Uterus (tissue), 4 donors: Measurements from ENCODE around the gene KCNH8. TPM values are rescaled to one million over a fixed set of nuclear protein-coding genes. Genes with fewer than 3 reads are reported as not detected.

Source experiments
- DNase-seq, 2 donors: peaks; one replicate each; pipeline ENCODE4 v3.0.0-alpha.2; 2019 to 2020
- H3K27ac ChIP-seq, 2 donors: fragments of 200-600 bp; sonication (generic); 1 replicate in 1 of 2; 2 replicates in 1 of 2; pipeline ENCODE4 v1.5.1; 2016 to 2018
- H3K27me3 ChIP-seq, 2 donors: fragments of 200-600 bp; sonication (generic); one replicate each; pipeline ENCODE4 v1.5.1; 2018 to 2019; ENCODE audit warnings: control low read depth in 1 of 2
- H3K36me3 ChIP-seq, 2 donors: fragments of 200-600 bp; sonication (generic); one replicate each; pipeline ENCODE4 v1.5.1; 2019; ENCODE audit warnings: control low read depth in 1 of 2
- H3K4me1 ChIP-seq, 2 donors: fragments of 200-600 bp; sonication (generic); one replicate each; pipeline ENCODE4 v1.5.1; 2018 to 2019; ENCODE audit warnings: control low read depth in 1 of 2
- H3K4me3 ChIP-seq, 2 donors: fragments of 200-600 bp; sonication (generic); 1 replicate in 1 of 2; 2 replicates in 1 of 2; pipeline ENCODE4 v1.5.1; 2018 to 2019; ENCODE audit warnings: mild to moderate bottlenecking in 1 of 2
- H3K9me3 ChIP-seq, 2 donors: fragments of 200-600 bp; sonication (generic); one replicate each; pipeline ENCODE4 v1.5.1; 2019; ENCODE audit warnings: control low read depth in 1 of 2
- CTCF ChIP-seq, 4 experiments: fragments of 200-600 bp in 2 of 4; fragments of 450-650 bp in 2 of 4; sonication (generic) in 2 of 4; IDR thresholded peaks; one replicate each; pipeline ENCODE4 v1.5.1; 2016 to 2019; ENCODE audit warnings: antibody characterized with exemption in 4 of 4, mild to moderate bottlenecking in 2 of 4, moderate library complexity in 1 of 4
- POLR2A ChIP-seq, 2 donors: fragments of 450-650 bp; IDR thresholded peaks; one replicate each; pipeline ENCODE4 v1.6.1; 2016; ENCODE audit warnings: antibody characterized with exemption in 2 of 2, mild to moderate bottlenecking in 1 of 2, moderate library complexity in 1 of 2
- intact Hi-C: fragments of 100-400 bp; cut with DNase I; formaldehyde crosslinking; loops from one replicate; pipeline ENCODE4 v1.15.1; 2023; ENCODE audit warnings: low total_unique reads
- total RNA-seq, 4 donors: library from RNA; depleted of rRNA in 3 of 4; stranded (reverse); fragments of >200 nt in 3 of 4; gene quantifications; one replicate each; pipeline versions ENCODE4 v1.1.0 to v1.2.4, GENCODE V29; 2014 to 2023
- donor health status: DM: yes; HTN: yes; CAD: no.

The KCNH8 gene
- total RNA-seq, 4 donors from 2014 or later: 0.26 to 1.5 (median 0.49) TPM; not detected in 1

- no peak for DNase-seq
- no peaks in the 10 kb centered on the region for H3K27me3 ChIP-seq
- no peaks in the 10 kb centered on the region for H3K9me3 ChIP-seq
- TF ChIP-seq POLR2A (IDR thresholded peaks at IDR 0.05): no peak
- TF ChIP-seq CTCF (IDR thresholded peaks at IDR 0.05): no peak
- no peak overlapping the region for H3K4me3 ChIP-seq
- H3K27ac ChIP-seq: no peak overlapping the region
- intact Hi-C loops: no loop called here
- no peaks in the 10 kb centered on the region for H3K4me1 ChIP-seq
- no peaks in the 10 kb centered on the region for H3K36me3 ChIP-seq
Observed at GRCh38 chr3:19487386-19487785, 339.1 kb downstream of the KCNH8 start.

DNA sequence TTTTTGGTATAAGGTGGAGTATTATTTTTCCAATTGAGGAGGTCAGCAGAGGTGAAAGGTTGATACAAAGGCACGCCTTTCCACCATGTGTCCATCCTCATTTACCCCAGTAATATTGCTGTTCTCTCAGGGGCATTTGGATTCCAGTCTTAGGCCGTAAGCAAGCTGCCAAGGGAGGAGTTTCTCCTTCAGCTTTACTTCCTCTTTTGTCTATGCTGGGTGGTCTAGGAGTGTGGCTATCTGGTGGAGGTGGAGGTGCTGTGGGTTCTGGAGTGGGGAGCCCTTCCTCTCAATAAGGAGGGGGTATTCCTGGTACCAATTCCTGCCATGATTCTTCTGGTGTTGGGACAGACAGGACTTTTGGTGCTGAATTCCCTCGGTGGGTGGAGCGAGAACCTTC is 340.6 kb downstream of the KCNH8 start:
- DNase-seq: no peak
- intact Hi-C loops: no loop called here
- Histone ChIP-seq H3K4me3 (no peak overlapping the region), H3K9me3 (no peaks in the 10 kb centered on the region), H3K27ac (no peak overlapping the region), H3K27me3 (no peaks in the 10 kb centered on the region), H3K36me3 (no peaks in the 10 kb centered on the region), H3K4me1 (no peaks in the 10 kb centered on the region)
- no peak for TF ChIP-seq CTCF (IDR thresholded peaks at IDR 0.05)
- TF ChIP-seq POLR2A (IDR thresholded peaks at IDR 0.05): no peak

DNA sequence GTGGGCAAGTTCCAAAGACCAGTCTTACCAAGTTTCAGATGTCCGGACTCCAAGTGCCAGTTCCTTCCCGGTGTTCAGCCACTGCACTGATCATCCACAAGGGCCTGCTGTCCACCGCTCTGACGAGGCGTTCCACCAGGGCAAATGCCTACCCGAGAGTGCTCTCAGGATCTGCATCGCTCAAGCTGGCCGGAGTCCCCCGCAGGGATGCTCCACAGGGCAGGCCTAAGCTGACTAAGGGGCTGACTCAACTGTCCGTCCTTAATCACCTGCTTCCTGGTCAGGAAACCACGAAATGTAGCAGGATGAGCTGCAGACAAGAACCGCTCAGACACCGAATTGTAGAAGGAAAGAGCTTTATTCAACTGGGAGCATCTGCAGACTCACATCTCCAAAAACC is 341.6 kb downstream of the KCNH8 start:
- no peak for TF ChIP-seq POLR2A (IDR thresholded peaks at IDR 0.05)
- no peak for TF ChIP-seq CTCF (IDR thresholded peaks at IDR 0.05)
- no peak overlapping the region for H3K4me3 ChIP-seq
- DNase-seq: no peak
- no peaks in the 10 kb centered on the region for H3K4me1 ChIP-seq
- no peaks in the 10 kb centered on the region for H3K9me3 ChIP-seq
- intact Hi-C loops: no loop called here
- no peaks in the 10 kb centered on the region for H3K36me3 ChIP-seq
- no peak overlapping the region for H3K27ac ChIP-seq
- no peaks in the 10 kb centered on the region for H3K27me3 ChIP-seq

GRCh38 chr3:19506171-19506570 is 357.9 kb downstream of the KCNH8 start:
- Histone ChIP-seq H3K27me3 (no peaks in the 10 kb centered on the region), H3K36me3 (no peaks in the 10 kb centered on the region), H3K9me3 (no peaks in the 10 kb centered on the region), H3K4me3 (no peak overlapping the region), H3K4me1 (no peaks in the 10 kb centered on the region), H3K27ac (no peak overlapping the region)
- TF ChIP-seq POLR2A (IDR thresholded peaks at IDR 0.05) (no peak), CTCF (IDR thresholded peaks at IDR 0.05) (no peak)
- DNase-seq: no peak
- intact Hi-C loops: no loop called here

DNA sequence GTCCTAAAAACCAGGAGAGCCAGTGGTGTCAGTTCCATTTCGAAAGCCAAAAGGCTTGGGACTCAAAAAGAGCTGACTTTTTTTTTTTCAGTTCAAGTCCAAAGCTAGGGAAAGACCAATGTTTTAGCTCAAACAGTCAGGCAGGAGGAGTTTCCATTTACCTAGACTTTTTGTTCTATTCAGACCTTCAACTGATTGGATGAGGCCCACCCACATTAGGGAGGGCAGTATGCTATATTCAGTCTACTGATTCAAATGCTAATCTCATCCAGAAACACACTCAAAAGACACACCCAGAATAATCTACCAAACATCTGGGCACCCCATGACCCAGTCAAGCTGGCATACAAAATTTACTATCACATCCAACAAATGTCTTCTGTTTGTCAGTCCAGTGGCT is 374.0 kb downstream of the KCNH8 start:
- no peaks in the 10 kb centered on the region for H3K4me1 ChIP-seq
- H3K27ac ChIP-seq: no peak overlapping the region
- no peaks in the 10 kb centered on the region for H3K36me3 ChIP-seq
- no peak overlapping the region for H3K4me3 ChIP-seq
- no peak for DNase-seq
- H3K27me3 ChIP-seq: no peaks in the 10 kb centered on the region
- no peak for TF ChIP-seq POLR2A (IDR thresholded peaks at IDR 0.05)
- TF ChIP-seq CTCF (IDR thresholded peaks at IDR 0.05): no peak
- H3K9me3 ChIP-seq: no peaks in the 10 kb centered on the region
- intact Hi-C loops: no loop called here
